Hematopoietic multipotent progenitor cell treated with erythropoietin and hydrocortisone succinate and interleukin-3 and kit ligand, for 6 days (in vitro differentiated cells): ENCODE measurements around the gene GHRH.

ENCODE experiments used
- DNase-seq: peaks from one replicate; pipeline ENCODE4 v3.0.0-alpha.2; 2015

The GHRH gene

DNA sequence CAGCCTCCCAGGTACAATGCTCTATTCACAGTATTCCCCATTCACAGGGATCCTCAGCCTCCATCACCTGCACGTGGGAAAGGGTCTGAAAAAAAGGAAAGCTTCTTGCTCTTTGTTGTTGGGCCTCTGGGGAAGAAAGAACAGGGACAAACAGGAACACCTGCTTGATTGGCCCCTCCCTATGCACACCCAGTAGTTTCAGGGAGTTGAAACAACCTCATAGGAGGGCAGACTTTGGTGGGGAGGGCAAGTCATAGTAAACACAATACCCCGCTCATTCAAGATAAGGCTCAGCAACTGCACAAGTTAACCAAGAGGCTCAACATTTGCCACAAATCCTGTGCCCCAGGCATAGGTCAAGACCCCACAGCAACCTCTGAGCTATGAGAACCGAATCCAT lies 1.7 kb downstream of the GHRH start:
- no peak for DNase-seq

DNA sequence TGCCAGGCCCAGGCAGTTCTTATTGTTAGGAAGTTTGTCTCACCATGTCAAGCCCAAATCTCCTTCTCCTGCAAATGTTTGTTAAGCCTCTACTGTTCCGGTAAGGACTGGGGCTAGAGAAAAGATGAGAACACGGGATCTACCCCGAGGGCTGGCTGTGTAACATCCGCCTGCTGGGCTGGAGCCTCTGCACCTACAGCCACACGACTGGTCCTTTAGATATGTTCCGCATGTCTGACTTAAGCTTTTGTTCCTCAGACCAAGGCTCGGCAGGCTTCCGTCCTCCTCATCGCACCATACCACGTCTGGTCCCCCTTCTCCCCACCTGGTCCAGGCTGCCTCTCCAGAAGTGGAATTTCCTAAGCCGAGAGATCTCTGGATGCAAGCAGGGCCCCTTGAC lies 2.6 kb downstream of the GHRH start:
- no peak for DNase-seq

DNA sequence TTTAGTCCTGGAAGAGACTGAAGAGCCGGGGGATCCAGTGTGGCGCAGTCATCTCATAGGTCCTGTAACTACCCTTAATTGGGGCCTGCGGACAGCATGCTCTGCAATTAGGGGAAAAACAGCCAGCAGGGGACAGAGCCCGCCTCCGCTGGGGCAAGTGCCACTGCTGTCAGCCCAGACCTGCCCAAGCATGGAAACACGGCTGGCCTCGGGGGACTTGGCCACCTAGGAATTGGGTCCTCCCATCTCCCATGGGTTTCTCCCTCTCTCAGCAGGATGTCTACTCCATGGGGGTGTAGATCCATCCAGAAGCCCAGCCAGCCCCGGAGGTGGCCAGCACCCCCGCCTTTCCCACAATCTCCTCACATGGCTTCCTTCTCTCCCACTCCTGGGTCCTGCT lies 3.6 kb downstream of the GHRH start:
- no peak for DNase-seq

DNA sequence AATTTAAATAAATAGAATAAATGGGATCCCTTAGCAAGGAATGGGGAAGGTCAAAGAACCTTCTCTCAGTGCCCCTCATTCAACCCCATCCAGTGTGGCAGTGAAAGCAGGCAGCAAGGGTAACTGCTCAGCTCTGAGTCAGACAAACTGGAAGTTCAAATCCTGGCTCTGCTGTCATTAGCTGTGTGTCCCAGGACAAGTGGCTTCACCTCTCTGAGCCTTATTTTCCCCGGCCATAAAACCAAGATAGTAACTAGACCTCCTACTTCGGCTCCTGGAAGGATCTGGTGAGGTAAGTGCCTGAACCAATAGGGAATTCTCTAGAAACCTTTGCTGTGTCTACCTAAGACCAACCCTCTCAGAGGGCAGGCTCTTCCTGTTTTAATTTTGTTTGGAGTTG lies 4.1 kb downstream of the GHRH start:
- no peak for DNase-seq

DNA sequence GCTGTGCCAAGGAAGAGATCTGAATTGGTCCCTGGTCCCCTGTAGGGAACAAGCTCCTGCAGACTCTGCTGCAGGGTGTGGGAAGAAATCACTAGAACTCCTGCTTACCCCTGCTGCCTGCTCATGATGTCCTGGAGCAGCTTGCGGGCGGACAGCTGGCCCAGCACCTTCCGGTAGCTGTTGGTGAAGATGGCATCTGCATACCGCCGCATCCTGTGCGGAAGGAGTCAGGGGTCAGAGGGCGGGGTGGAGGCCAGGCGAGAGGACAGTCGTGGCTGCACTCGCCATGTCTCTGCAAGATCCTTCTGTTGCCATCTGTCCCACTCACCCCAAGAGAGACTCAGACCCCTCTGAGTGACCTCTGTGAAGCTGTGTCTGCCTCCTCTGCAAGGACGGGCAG lies 5.3 kb downstream of the GHRH start:
- no peak for DNase-seq

DNA sequence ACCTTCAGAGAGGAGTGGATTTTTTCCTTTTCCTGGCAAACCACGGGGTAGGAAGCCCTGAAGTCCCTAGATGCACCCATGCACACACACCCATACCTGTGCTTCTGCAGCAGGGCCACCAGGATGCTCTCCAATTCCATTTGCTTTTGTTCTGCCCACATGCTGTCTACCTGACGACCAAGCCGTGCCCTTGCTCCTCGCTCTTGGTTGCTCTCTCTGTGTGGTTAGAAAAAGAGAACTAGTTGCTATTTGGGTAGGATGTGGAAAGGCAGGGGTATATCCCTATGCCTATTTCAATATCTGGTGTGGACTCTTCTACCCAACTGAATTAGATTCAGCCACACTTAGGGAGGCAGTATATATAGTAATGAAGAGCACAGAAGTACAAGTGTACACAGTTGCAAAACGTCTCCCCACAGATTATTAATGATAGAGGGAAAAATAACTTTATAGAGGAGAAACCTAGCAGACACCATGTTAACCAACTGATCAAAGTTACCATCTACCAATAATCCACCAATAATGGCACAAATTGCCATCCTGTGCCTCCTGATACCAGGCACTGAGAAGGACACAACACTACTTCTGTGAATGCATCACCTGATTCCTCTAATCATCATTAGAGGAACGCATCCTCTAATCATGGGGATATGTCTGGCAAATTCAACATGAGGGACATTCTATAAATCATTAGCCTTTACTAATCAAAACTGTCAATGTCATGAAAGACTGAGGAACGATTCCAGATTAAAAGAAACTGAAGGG lies 7.3 kb downstream of the GHRH start:
- no peak for DNase-seq

DNA sequence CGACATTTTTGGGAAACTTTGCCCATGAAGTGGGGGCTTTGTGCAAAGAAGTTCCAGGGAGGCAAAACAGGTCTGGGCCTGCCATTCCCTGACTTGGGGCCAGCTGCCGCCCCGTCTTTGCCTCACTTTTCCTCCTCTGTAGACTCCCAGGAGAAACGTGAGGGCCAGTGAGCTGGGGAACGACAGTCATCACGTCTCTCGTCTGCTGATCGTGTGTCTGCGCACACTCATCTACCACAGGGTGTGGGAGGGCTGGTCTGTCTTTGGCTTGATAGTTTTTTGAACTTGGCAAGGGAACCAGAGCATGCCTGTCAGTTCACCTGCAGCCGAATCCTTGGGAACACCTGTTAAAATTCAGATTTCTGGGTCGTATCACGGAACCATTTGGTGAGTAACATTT lies 8.5 kb downstream of the GHRH start:
- no peak for DNase-seq

DNA sequence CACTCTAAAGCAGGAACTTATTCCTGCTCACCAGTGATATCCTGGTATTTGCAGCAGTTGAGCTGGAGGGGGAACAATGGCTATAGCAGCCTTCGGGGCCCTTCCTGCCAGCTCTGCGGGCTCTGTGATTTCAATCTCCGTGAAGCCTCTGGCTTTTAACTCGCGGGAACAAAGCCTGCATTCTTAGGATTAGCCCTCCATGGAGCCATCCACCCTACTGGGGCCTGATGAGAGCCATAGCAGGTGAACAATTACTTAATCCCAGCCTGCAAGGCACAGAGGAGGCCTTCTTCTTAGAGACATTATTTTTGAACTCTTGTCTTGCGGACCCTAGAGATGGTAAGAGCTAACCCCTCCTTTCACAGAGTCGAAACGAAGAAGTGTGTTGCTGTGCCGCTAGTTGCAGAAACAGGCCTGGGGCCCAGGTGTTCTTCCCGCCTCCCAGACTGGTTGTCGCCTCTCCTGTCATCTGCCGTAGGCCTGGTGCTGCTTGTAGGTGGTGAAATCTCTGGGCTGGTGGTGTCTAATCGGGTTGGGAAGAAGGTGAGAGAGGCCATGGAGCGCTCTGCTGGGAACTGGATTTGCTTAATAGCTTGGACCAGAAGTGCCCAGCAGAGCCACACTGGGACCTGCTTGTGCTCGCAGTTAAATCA lies 9.7 kb downstream of the GHRH start:
- DNase-seq, result no peak

DNA sequence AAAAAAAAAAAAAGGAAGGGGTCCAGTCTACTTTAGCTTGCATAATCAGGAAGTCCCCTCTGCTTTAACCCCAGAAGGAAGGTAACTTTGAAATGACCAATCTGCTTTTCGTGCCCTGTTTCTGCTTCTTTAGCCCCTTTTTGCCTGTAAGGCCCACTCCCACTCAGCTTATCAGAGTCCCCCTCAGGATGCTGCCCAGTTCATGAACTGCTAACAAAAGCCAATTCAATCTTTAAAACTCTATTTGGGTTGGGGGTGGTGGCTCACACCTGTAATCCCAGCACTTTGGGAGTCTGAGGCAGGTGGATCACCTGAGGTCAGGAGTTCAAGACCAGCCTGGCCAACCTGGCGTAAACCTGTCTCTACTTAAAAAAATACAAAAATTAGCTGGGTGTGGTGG lies 12.3 kb downstream of the GHRH start:
- DNase-seq, result no peak

DNA sequence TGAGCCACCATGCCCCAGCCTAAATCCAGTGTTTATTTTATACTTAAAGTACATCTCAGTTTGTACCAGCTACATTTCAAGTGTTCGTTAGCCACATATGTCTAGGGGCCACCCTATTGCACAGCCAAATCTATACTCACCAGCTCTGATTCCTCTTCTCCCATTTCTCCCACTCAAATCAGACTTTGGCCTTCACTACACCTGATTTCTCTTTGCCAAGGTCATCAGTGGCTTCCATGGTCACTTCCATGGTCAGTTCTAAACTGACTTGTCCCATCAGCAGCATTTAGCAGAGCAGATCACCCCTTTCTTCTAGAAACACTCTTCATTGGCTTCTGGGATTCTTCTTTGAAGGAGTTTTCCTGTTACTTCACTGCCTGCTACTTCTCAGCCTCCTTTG lies 14.1 kb downstream of the GHRH start:
- no peak for DNase-seq

DNA sequence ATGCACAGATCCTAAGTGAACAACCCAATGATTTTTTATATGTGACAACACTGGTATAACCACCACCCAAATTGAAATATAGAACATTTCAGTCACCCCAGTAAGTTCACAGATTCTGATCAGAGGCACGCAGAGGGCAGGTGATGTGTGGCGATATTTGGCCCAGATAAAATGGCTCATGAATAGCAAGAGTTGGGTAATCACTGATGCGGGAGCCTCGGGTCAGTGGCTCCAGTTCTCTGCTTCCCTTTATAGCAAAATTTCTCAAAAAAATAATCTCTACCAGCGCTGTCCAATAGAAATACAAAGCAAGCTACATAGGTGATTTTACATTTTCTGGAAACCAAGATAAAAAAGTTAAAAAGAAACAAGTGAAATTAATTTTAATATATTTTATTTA lies 14.9 kb downstream of the GHRH start:
- DNase-seq, result no peak

DNA sequence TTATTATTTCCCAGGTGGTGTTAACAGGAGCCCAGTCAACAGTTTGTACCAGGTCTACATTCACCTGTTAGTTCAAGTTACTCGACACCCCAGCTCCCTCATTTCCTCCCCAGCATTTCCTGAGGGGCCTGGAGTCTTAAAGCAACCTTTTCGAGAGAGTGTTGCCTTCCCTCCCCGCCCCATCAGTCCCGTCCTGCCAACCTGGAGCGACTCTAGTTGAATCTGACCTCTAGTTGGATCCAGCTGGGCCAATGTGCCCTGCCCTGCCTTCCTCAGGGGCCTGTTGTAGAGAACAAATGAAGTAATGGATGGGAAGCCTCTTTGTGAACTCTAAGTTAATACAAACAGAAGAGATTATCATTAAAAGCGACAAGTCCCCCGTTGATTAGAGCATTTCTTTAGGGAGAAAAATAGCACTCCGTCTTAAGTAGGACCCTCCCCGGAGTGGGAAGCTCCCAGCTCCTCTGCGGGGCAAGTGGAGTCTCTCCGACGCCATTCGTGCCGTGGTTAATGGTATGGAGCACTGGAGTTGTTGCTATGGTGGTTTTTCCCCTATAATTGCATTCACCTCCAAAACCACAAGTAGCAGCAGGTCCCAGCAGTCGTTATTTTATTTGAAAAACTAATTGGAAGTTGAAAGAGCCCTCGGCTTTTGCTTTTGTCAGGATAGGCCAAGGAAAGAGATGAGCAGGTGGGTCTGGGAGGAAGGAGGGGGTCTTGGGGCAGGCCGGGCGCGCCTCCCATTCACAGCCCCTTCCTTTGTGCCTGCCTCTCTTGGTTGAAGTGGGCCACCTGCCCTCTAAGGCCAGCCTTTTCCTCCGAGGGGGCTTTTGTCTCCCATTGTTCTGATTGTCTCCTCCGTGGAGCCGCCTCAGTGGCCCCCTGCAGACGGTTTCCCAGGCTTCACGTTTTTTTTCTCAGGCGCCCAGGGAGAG lies 16.1 kb downstream of the GHRH start:
- DNase-seq, result no peak

DNA sequence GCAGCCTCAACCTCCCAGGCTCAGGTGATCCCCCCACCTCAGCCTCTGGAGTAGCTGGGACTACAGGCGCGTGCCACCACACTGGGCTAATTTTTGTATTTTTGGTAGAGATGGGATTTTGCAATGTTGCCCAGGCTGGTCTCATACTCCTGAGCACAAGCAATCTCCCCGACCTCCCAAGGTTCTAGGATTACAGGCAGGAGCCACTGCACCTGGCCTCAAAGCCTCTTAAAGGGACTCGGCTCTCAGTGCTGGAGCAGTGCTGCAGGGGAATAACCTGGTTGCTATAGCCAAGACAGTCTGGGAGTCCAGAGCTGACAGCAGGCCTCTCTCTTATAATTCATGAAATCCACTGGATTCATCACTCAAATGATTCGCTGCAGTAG lies 17.0 kb downstream of the GHRH start:
- no peak for DNase-seq

DNA sequence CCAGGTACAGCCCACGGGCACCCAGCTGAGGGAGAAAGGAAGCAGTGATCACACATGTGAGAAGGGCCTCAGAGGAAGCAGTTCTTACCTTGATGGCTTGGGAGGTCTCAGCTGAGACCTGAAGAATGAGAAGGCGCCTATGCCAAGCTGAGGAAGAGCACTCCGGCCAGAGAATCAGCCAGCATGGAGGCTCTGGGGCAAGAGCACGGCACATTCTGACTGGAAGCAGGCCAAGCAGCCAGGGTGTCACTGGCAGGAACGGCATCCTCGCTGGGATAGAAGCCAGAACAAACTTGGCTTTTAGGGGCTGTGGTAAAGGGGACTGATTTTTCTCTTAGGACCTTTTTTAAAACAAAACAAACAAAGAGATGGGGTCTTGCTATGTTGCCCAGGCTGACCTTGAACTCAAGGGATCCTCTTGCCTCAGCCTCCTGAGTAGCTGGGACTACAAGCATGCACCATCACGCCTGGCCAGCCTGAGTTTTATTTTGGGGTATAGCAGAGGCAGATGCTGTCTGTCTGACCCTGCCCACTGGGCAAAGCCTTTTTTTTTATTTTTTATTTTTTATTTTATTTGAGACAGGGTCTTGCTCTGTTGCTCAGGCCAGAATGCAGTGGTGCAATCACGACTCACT lies 17.6 kb downstream of the GHRH start:
- no peak for DNase-seq

DNA sequence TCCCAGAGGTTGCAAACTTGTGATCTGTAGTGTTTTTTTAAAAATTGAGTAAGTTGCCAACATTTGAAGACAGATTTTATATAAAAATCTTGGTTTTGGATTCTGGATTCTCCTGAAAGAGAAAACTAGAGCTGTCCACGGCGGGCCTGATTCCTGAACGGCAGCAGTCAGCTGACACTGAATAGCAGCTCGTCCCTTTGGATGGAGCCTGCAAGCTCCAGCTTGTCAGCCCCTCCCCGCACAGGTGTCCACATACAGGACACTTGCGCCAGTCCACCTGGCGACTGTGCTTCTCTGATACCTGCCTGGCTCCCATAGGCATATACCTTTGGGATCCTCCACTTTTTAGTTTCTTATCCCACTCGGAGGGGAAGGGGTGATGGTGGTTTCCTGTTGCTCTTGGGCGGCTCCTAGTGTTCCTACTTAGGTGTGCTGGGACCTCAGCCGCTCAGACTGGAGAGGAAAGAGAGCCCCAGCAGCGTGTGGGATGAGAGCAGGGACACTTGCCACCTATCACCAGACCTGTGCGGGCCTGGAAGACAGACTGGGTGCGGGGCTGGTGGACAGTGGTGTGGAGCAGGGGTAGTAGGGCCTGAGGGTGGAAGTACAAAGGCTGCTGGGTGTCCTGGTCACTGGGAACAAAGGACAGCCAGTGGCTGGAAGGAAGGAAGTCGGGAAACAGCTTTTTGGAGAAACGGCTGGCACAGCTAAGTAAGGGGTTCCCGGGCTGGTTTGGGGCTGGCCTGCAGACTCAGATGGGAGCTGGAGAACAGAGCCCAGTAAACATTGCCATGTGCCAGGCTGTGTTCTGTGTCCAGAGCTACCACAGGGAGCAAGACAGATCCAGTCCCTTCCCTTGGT lies 18.3 kb downstream of the GHRH start:
- DNase-seq, result no peak

DNA sequence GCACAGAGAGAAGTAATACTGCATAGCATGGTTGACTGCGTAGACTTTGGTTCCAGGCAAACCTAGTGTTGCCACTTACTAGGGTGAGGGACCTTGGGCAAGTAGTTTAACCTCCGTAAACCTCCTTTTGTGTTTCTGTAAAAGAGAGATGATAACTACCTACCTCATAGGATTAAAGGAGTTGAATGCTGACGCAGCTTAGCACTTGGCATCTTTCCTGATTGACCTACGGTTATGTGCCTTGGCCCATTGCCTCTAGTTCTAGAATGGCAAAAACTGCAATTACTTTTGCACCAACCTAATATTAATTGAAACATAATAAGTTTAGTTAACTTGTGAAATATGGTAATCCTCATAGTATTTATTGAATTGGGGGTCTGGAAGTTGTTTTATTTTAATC lies 19.1 kb downstream of the GHRH start:
- no peak for DNase-seq

DNA sequence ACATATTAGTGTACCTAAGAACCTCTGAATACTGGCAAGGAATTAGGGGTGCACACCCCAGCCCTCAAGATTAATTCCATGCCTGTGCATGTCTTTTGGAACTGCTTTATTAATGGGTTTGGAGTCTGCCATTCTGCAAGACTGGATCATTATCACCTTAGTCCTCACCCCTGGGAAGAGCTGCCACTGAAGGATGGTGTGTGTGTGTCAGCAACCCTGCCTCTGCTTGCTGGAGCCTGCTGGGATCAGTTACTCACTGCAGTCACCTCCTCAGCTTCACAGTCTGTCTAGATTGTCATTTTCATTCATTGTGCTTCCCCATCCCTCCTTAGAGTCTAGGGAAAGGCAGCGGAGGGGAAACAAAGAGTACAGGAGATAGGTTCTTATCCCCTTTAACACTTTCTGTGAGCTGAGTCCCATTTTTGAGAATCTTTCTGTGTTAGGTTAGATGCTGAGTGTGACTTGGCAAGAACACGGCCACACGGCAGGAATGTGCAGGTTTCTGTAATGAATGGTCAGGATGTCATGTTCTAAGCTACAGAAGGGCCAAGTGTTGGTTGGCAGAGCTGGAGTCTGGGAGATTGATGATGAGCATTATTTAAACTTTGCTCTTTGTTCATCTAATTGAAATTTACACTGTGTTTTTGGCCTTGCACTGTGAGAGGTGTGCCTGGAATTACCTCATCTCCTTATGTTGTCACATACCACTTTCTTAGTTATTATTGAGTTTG lies 21.1 kb downstream of the GHRH start:
- DNase-seq, result no peak

DNA sequence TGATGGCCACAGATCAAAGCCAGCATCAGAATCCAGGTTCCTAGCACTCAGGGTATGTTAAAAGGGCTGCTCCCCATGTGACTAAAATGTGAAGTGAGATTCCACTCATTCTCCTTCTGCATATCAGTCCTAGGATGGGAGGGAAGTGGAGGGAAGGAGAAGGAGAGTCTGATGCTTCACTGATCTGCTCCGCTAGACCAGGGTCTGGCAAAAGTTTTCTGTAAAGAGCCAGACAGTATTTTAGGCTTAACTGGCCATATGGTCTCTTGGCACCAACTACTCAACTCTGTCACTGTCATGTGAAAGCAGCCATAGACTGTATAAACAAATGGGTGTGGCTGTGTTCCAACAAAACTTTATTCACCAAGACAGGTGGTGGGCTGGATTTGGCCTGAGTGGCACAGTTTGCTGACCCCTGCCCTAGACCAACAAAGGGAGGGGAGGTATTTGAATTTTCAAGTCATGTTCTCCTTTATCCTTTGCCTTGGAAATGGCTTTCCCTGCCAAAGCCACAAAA lies 22.6 kb downstream of the GHRH start:
- no peak for DNase-seq

DNA sequence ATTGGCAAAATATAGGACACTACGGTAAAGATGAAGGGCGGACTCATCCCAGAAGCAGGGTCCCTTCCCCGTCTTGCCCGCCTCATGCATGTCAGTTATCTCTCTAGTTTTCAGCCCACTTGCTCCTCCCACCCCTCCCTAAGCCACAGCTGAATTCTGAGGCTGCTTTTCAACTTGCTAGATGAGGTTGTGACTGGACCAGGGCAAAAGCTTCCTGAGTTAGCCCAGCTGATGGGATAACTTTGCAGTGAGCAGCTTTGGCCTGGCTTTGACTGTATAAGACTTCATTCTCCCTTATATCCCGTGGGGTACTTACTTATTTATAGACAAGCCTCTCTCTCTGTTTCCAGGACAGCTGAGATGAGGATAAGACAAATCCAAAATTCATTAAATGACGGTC lies 23.2 kb downstream of the GHRH start:
- no peak for DNase-seq

DNA sequence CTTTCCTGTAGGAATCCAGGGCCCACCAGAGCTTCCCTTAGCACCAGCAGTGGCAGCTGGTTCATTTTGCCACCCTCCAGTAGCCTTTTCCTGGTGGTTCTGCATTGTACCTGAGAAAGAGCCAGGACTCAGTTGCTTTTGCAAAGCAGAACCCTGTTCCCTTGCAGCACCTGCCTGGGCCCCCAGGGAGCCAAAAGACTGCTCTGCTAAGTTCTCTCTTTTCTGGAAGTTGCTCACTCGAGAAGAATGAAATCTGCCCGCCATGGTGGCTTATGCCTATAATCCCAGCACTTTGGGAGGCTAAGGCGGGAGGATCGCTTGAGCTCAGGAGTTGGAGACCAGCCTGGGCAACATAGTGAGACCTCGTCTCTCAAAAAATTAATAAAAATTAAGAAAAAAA lies 24.0 kb downstream of the GHRH start:
- DNase-seq, result no peak

DNA sequence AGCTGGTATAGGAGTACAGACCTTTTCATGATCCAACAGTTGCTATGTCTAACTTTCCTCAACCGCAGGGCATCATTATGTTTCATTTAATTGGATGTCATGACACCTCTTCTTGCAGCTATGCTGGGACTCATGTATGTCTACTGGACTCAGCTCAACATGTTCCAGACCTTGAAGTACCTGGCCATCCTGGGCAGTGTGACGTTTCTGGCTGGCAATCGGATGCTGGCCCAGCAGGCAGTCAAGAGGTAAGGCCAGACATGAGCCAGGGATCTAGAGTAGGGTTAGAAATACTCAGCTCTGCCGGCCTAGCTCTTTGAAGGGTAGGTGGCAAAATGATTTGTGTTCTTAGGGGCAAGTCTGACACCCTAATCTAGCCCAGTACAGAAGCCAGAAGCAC lies 25.2 kb downstream of the GHRH start:
- DNase-seq, result no peak
